TTC549 (cell line): ENCODE data around the gene RAP1GAP2.

ENCODE experiments used
- FAIRE-seq: peaks from 2 replicates; lab custom pipeline; 2012; peaks lifted over from hg19 to GRCh38; lab: Jason Lieb, UNC

The RAP1GAP2 gene

GRCh38 chr17:3002538-3003295, 206.5 kb downstream of the RAP1GAP2 start:
- no peak for FAIRE-seq

GRCh38 chr17:3003296-3004149, 207.3 kb downstream of the RAP1GAP2 start:
- no peak for FAIRE-seq

- no peak for FAIRE-seq
Observed at GRCh38 chr17:3004150-3004801, 208.0 kb downstream of the RAP1GAP2 start.

GRCh38 chr17:3004925-3005324, 208.7 kb downstream of the RAP1GAP2 start:
- no peak for FAIRE-seq

GRCh38 chr17:3005696-3006095, 209.5 kb downstream of the RAP1GAP2 start:
- no peak for FAIRE-seq

- FAIRE-seq = no peak
Observed at GRCh38 chr17:3006801-3007200, 210.6 kb downstream of the RAP1GAP2 start.

GRCh38 chr17:3007651-3008121, 211.4 kb downstream of the RAP1GAP2 start:
- no peak for FAIRE-seq

- FAIRE-seq = no peak
Observed at GRCh38 chr17:3008336-3009288, 212.4 kb downstream of the RAP1GAP2 start.

- no peak for FAIRE-seq
Observed at GRCh38 chr17:3009411-3009920, 213.2 kb downstream of the RAP1GAP2 start.

GRCh38 chr17:3011891-3012290, 215.7 kb downstream of the RAP1GAP2 start:
- FAIRE-seq = no peak

GRCh38 chr17:3012926-3013581, 216.8 kb downstream of the RAP1GAP2 start:
- no peak for FAIRE-seq

GRCh38 chr17:3015890-3016289, 219.7 kb downstream of the RAP1GAP2 start:
- FAIRE-seq = no peak

- no peak for FAIRE-seq
Observed at GRCh38 chr17:3017936-3018335, 221.7 kb downstream of the RAP1GAP2 start.

GRCh38 chr17:3019761-3020160, 223.5 kb downstream of the RAP1GAP2 start:
- no peak for FAIRE-seq

GRCh38 chr17:3020381-3020780, 224.1 kb downstream of the RAP1GAP2 start:
- FAIRE-seq = no peak

- no peak for FAIRE-seq
Observed at GRCh38 chr17:3022197-3022596, 226.0 kb downstream of the RAP1GAP2 start.

- no peak for FAIRE-seq
Observed at GRCh38 chr17:3024346-3024745, 228.1 kb downstream of the RAP1GAP2 start.

GRCh38 chr17:3025421-3026124, 229.3 kb downstream of the RAP1GAP2 start:
- no peak for FAIRE-seq

GRCh38 chr17:3026125-3026855, 230.1 kb downstream of the RAP1GAP2 start:
- FAIRE-seq = no peak
